GM18870 (cell line): Measurements from ENCODE around the gene ABCA7.

ENCODE experiments used
- ATAC-seq: cut with Tn5 transposase; IDR thresholded peaks from one replicate; pipeline ENCODE4 v1.9.1; 2021; ENCODE audit warnings: moderate library complexity; ENCODE audit not compliant: unreplicated experiment

ABCA7 gene

GRCh38 chr19:1084024-1084868 is 44.3 kb downstream of the ABCA7 start:
- ATAC-seq: no peak

- no peak for ATAC-seq
These were observed 45.2 kb downstream of the ABCA7 start for GRCh38 chr19:1085053-1085658.

GRCh38 chr19:1085676-1086442 is 46.0 kb downstream of the ABCA7 start:
- ATAC-seq: no peak

DNA sequence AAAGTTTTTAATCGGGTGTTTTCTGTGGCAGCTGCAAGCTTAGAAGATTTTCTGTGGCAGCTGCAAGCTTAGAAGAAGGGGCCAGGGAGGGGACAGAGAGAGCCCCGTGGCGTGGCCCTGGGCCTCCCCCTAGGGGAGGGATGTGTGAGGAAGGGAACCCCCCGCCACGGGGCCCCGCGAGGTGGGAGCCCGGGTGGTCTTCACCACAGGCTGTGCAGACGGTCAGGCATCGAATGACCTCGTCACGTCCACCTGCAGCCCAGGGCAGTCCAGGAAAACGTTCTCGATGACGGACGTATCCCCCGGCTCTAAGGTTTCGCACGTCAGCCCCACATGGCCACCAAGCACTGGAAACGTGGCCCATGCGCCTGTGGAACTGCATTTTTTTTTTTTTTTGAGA is 46.7 kb downstream of the ABCA7 start:
- no peak for ATAC-seq

- no peak for ATAC-seq
These were observed 48.0 kb downstream of the ABCA7 start for GRCh38 chr19:1087813-1088415.

- no peak for ATAC-seq
These were observed 48.6 kb downstream of the ABCA7 start for GRCh38 chr19:1088416-1089010.

DNA sequence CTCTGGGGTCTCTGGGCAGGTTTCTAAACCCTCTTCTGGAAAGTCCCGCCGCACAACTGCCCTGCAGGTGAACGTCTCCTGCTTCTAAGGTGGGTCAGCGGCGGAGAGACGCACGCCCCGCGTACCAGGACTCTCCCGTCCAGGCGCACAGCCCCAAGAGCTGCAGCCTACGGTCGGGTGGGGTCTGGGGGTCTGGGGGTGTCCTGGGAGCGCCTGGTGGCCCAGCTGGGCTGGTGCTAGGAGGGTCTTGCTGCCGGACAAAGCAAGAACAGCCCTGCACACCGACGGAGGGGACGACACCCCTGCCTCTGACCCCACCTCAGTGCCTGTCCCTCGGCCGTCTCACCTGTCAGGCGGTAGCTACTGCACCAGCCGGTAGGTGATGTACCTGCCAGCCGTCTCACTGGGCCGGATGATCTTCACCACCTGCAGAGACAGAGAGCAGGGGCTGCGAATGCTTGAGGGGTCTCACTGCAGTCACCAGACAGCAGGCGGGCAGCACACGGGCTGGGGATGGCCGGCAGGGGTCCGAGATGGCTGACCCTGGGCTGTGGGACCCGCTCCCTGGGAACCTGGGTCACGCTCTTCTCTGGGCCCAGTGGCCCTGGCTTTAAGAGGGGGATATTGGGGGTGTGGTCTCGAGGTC is 49.3 kb downstream of the ABCA7 start:
- no peak for ATAC-seq

- no peak for ATAC-seq
These were observed 50.0 kb downstream of the ABCA7 start for GRCh38 chr19:1089891-1090290.

- no peak for ATAC-seq
These were observed 51.0 kb downstream of the ABCA7 start for GRCh38 chr19:1090731-1091543.

GRCh38 chr19:1091544-1092175 is 51.8 kb downstream of the ABCA7 start:
- no peak for ATAC-seq

- ATAC-seq: no peak
These were observed 53.4 kb downstream of the ABCA7 start for GRCh38 chr19:1093330-1093729.

- no peak for ATAC-seq
These were observed 54.1 kb downstream of the ABCA7 start for GRCh38 chr19:1093811-1094553.

DNA sequence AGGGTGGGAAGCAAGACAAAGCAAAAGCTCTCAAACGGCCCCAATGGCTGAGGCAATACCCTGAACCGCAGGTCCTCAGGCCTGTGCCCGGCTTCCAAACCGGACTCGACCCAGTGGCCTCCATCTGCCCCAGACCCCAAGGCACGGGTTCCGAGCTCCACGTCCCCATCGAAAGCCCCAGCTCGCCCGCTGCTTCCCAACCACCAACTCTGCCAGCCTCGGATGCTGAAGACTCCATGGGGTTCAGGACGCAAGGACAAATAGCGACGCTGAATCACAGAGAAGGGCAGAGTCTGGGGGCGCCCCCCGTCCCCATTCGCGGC is 54.7 kb downstream of the ABCA7 start:
- ATAC-seq: no peak

GRCh38 chr19:1094978-1095701 is 55.2 kb downstream of the ABCA7 start, which contains the start of gene POLR2E:
POLR2E (minus strand) TSS chr19:1095375; CDS start chr19:1095315, 60 bp downstream.
- ATAC-seq: peak; percentile 68

DNA sequence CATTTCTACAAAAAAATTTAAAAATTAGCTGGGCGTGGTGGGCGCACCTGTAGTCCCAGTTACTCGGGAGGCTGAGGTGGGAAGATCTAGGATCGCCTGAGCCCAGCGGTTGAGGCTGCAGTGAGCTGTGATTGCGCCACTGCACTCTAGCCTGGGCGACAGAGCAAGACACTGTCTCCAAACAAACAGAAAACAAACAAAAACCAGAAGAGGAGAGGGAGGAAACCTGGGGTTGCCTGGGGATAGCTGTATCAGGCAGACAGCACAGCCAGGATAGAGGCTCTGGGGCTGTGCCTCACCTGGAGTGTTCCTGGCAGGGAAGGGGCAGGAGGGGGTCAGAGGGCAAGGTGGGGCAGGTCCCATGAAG is 57.9 kb downstream of the ABCA7 start:
- ATAC-seq: no peak

- ATAC-seq: no peak
These were observed 58.5 kb downstream of the ABCA7 start for GRCh38 chr19:1098177-1099051.

GRCh38 chr19:1101337-1101698 is 61.4 kb downstream of the ABCA7 start:
- no peak for ATAC-seq
